Uterus (tissue), 2 donors: ENCODE data around the gene GPD1L.

Experiments
- POLR2A ChIP-seq, 2 donors: fragments of 450-650 bp; IDR thresholded peaks; one replicate each; pipeline ENCODE4 v1.6.1; 2016; ENCODE audit warnings: antibody characterized with exemption in 2 of 2, mild to moderate bottlenecking in 1 of 2, moderate library complexity in 1 of 2
- TF ChIP-seq, protein P1 (sequence below), 4 experiments: fragments of 200-600 bp in 2 of 4; fragments of 450-650 bp in 2 of 4; sonication (generic) in 2 of 4; IDR thresholded peaks; one replicate each; pipeline ENCODE4 v1.5.1; 2016 to 2019; ENCODE audit warnings: antibody characterized with exemption in 4 of 4, mild to moderate bottlenecking in 2 of 4, moderate library complexity in 1 of 4

DNA sequence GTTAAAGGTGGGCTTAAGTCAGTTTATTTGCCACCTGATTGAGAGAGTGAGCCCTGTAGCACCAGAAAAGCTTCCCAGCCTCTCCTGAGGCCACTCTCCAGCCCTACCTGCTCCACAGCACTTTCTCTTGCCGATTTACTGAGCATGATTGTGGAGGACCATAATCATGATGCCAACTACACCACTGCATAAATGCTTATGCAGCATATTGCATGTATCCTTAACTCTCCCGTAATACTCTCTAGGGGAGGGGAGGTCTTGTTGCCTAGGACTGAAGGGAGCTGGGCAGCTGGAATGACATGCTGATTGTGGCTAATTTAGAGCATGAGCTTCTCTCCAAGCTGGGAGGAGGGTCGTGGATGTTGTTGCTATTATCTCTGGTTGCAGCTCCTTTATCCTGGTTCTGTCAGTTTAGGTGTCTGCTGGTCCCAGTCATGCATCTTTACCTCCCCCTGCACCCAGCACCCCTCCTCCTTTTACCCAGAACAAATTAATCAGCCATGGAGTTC, 54.3 kb downstream of the GPD1L start:
- TF ChIP-seq, protein P1, sequence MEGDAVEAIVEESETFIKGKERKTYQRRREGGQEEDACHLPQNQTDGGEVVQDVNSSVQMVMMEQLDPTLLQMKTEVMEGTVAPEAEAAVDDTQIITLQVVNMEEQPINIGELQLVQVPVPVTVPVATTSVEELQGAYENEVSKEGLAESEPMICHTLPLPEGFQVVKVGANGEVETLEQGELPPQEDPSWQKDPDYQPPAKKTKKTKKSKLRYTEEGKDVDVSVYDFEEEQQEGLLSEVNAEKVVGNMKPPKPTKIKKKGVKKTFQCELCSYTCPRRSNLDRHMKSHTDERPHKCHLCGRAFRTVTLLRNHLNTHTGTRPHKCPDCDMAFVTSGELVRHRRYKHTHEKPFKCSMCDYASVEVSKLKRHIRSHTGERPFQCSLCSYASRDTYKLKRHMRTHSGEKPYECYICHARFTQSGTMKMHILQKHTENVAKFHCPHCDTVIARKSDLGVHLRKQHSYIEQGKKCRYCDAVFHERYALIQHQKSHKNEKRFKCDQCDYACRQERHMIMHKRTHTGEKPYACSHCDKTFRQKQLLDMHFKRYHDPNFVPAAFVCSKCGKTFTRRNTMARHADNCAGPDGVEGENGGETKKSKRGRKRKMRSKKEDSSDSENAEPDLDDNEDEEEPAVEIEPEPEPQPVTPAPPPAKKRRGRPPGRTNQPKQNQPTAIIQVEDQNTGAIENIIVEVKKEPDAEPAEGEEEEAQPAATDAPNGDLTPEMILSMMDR (IDR thresholded peaks at IDR 0.05) = no peak
- TF ChIP-seq POLR2A (IDR thresholded peaks at IDR 0.05) = no peak
